Activated effector memory CD4-positive, alpha-beta T cell treated with anti-CD3 and anti-CD28 coated beads, Interleukin-2, amount 50 U/mL, for 16 hours (primary cell): ENCODE data around the gene MOB3A.
"Not testable (repeated sequence)": the region's sequence is repeated elsewhere in the genome, so short reads cannot be mapped to it uniquely, and the experiment has no call there.

Experiments used
- DNase-seq: peaks from one replicate; pipeline ENCODE4 v3.0.0-alpha.2; 2020

The MOB3A gene

DNA sequence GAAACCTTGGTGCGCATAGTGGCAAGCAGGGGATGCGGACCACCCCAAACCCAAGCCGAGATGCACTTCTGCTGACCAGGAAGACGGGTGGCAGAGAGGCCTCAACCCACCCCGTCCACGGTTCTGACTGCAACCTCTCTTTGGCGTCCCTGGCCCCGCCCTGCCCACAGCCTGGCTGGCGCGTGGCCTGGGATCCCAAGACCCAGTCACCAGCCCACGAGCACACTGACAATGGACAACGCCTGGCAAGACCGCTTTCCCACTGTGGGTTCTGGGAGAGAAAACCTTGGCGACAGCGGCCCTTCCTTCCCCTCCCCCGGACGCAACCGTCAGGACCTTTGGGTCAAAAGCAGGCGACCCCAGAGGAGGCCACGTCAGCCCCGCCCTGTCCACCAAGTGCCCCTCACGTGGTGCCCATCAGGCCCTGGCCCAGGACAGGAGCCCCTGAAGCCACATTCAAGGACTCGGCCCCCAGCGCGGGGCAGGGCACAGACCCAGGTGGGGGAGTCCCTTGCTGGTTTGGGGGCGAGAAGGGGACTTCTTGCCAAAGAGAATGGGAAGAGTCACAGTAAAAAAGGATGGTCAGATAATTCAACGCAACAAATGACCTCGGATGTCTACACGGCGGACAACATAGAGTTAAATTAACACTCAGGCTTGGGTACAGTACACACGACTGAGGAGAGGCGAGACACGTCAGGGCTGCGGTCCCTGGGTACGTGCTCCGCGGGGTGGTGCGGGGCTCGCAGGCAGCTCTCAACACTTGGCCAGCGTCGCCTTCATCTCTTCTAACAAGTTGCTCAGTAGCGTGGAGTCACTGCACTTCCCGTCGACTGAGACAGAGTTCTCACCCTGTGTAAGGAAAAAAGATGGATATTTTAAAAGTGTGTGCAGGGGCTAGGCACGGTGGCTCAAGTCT is 5.5 kb upstream of the MOB3A start:
- no peak for DNase-seq

GRCh38 chr19:2100719-2101061 is 4.6 kb upstream of the MOB3A start:
- DNase-seq, result no peak

DNA sequence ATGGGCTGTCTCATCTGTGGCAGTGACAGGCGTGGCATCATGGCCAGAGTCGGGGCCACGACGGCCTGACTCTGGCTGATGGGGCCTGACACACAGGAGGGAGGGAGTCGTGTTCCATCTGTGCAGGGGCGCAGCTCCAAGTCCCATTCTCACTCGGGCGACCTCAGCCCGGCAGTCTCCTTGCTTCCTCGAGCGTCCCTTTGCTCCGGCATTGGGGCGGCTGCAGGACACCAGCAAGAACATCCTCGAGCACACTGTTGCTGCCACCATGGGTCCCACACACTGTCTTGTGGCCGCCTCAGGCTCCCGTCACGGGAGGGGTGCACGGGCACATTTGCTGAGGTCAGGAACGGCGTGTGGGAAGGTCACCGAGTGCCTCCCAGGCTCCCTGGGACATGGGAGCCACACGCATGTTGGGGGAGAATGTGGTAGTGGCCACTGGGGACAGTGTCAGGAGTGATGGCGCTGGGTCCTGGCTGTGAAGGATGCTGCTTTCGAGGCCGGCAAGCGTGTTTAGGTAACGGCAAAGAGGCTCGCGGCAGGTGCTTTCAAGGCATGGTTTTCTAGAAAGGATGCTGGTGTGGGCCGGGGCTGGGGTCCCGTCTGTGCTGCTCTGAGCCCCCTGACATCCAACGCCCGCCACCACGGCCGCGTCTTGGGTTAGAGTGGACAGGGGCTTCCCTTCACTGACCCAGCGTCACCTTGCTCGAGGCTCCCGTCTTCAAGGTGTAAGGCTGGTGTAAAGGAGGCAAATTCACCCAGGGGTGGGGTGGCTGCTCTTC is 4.0 kb upstream of the MOB3A start:
- no peak for DNase-seq

DNA sequence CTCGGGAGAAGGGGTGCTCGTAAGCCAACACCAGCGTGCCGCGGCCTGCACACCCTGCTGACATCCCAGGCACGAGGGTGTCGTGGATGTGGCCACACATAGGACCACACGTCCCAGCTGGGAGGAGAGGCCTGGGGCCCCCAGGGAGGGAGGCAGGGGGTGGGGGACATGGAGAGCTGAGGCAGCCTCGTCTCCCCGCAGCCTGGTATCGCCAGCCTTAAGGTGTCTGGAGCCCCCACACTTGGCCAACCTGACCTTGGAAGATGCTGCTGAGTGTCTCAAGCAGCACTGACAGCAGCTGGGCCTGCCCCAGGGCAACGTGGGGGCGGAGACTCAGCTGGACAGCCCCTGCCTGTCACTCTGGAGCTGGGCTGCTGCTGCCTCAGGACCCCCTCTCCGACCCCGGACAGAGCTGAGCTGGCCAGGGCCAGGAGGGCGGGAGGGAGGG is 3.0 kb upstream of the MOB3A start:
- DNase-seq, result no peak

GRCh38 chr19:2097886-2098327 is 1.8 kb upstream of the MOB3A start:
- DNase-seq, result no peak

GRCh38 chr19:2097203-2097885 is 1.2 kb upstream of the MOB3A start:
- DNase-seq, result peak; percentile 84

DNA sequence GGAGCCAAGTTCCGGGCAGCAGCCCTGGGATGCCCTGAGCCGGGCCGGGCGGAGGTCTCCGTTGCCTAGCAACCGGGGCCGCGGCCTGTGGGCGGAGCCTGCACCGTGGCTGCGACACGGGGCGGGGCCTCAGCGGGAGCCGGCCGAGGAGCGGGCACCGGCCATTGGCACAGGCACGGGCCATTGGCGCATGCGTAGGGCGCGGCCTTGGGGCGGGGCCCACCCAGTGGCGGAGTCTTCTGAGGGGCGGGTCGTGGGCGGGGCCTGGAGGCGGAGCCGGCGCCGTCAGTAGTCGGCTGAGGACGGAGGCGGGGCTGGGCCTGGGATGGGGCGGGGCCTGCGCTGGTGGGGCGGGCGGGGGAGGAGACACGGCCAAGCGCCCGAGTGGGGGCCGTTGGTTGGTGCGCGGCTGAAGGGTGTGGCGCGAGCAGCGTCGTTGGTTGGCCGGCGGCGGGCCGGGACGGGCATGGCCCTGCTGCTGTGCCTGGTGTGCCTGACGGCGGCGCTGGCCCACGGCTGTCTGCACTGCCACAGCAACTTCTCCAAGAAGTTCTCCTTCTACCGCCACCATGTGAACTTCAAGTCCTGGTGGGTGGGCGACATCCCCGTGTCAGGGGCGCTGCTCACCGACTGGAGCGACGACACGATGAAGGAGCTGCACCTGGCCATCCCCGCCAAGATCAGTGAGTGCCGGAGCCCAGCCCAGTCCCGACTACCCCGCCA is 515 bp upstream of the MOB3A start, which contains the start of gene IZUMO4:
TSS of gene IZUMO4 (plus strand) at position 436 of the 723 bp plus-strand sequence. CDS start at position 467, 31 bp downstream.
- DNase-seq, result peak; percentile 100

DNA sequence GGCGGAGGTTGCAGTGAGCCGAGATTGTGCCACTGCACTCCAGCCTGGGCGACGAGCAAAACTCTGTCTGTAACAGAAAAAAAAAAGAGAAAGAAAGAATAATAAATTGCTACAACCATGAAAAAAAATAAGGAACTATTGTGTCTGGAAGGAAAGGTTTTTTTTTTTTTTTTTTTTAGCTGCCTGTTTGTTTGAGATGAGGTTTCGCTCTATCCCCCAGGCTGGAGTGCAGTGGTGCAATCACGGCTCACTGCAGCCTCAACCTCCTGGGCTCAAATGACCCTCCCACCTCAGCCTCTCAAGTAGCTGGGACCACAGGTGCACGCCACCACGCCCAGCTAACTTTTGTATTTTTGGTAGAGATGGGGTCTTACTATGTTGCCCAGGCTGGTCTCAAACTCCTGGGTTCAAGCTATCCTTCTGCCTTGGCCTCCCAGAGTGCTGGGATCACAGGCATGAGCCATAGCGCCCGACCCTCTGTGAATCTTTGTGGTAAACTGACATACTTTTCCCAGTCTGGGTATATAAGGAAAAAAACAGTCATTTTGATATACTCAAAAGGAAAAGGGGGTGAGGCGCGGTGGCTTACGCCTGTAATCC is 4.1 kb downstream of the MOB3A start:
- not testable (repeated sequence) for DNase-seq

DNA sequence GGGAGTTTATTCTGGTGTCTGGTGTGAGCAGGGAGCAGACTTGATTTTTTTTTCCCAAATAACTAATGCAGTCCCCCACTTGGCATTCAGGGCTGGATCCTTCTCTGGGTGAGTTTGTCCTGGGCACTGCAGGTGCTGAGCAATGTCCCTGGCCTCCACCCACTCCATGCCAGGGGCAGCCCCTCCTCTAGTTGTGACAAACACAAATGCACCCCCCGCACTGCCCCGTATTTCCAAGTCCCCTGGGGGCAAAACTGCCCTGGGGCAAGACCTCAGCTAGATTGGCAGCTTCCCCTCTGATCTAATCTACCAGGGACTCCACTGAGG is 6.4 kb downstream of the MOB3A start:
- no peak for DNase-seq

DNA sequence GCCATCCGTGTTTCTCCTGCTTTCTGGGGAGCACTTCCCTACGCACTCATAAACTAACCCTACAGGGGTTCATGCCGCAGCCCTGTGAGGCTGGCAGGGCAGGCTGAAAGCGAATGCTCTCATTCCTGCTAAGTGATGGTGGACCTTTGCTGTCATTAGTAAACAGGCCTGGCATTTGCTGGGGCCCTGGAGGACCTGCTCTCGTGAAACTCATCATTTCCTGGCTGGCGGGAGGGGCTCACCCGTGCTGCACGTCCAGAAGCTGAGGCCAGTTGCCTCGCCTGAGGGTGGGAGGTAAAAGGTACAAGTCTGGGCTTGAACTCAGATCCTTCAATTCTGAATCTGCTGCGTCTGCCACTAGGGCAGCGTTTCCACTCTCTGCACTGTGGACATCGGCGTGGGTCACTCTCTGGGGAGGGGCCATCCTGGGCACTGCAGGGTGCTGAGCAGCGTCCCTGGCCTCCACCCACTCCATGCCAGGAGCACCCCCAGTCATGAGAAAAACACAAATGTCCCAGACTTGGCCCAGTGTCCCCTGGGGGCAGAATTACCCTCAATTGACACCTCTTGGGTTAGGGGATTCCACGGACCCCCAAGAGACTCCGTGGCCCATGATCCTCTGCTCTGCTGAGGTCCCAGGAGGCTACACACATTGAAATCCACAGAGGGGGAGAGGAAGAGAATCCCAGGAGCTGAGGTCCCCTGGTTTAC is 7.0 kb downstream of the MOB3A start:
- no peak for DNase-seq

DNA sequence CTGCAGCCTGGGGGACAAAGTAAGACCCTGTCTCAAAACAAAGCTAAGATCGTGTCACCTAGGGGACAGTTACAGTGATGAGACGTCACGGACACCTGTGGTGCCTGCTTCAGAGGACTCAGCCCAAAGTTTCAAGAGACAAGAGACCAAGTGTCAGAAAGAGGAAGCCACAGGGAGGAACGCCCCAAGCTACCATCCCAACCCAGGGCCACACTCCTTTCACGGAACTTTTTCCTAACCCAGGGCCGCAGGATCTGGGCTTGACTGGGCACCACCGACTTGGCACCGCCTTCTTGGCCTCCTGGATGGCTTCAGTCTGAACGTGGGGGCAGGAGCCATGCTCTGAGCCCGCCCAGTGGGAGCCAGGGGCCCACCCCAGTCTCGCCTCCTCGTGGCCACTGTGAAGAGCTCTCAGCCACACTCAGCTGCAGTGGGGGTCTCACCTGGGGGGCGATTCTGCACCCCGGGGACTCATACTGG is 8.5 kb downstream of the MOB3A start:
- no peak for DNase-seq

- DNase-seq, result not testable (repeated sequence)
Observed at GRCh38 chr19:2086695-2087620, 9.2 kb downstream of the MOB3A start.

- peak; percentile 97 for DNase-seq
Observed at GRCh38 chr19:2084993-2085720, 11.0 kb downstream of the MOB3A start.

DNA sequence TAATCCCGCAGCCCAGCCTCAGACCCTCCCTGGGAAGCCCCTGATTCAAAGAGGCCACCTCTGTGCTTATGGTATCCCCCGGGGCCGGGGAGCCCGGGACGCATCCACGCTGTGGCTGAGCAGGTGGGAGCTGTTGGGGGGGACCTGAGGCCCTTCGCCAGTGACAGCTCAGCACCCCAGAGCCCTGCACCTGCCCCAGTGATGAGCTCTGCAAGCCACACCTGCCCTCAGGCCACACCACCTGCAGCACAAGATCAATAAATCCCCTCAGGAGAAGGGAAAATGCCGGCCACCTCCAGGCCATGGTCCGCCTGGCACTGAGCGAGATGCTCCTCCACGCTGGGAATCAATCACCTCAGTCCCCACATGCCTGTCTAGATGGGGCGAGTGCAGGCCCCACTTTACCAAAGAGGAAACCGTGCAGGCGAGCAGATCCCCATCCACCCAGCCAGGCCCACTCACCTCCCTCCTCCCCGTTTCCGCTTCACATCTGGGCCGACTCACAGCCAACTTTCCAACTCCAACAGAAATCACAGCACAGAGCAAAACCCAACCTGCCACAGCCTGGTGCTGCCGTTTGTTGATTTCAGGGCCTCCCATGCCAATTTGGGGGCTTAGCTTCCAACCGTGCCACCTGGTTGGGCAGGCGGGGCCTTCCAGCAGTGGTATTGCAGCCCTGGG is 12.8 kb downstream of the MOB3A start:
- DNase-seq, result peak; percentile 88

DNA sequence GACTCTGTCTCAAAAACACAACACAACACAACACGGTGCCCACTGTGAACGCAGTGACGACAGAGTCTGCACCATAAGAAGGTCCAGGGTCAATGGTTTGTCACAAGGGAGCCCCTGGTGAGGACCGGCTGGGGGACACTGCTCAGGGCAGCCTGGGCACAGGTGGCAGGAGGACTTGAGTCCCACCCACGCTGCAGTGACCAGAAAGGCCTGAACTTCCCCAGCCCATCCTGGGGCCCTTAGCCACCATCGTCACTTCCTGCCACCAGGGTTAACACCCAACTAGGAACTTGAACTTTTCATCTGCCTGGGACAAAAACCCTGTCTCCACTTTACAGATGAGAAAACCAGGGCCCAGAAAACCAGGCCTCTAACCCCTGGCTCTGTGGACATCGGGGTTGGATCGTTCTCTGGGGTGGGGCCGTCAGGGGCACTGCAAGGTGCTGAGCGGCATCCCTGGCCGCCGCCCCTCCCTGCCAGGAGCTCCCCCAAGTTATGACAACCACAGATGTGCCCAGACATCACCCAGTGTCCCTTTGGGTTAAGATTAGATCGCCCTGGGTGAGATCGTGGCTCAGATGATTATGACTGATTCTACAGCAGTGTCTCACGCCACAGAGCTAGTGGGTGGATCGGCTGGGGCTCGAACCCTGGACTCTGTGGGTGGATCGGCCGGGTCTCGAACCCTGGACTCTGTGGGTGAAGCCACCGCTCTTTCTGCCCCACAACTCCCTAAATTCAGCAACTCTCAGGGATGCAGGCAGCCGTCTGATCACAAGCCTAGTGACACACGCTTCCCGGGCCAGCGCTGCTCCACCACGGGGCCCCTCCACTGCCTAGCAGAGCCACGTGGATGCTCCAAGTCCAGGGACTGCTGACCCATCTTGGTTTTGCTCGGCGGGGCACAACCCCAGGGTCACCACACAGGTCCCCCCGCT is 14.0 kb downstream of the MOB3A start:
- peak; percentile 80 for DNase-seq

DNA sequence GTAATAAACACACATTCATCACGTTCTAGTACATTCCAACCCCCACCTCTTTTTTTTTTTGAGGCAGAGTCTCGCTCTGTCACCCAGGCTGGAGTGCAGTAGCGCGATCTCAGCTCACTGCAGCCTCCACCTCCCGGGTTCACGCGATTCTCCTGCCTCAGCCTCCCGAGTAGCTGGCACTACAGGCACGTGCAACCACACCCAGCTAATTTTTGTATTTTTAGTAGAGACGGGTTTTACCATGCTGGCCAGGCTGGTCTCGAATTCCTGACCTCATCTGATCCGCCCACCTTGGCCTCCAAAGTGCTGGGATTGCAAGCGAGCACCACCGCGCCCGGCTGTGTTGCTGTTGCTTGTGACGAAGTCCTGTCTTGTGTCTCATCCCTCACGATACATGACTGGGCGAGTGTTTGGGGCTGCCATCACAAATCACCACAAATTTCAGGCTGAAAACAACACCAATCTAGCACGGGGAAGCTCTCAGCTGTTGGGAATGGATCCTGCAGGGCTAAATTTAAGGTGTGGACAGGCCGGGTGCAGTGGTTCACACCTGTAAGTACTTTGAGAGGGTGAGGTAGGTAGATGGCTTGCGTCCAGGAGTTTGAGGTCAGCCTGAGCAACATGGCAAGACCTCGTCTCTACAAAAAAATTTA is 15.7 kb downstream of the MOB3A start:
- no peak for DNase-seq

DNA sequence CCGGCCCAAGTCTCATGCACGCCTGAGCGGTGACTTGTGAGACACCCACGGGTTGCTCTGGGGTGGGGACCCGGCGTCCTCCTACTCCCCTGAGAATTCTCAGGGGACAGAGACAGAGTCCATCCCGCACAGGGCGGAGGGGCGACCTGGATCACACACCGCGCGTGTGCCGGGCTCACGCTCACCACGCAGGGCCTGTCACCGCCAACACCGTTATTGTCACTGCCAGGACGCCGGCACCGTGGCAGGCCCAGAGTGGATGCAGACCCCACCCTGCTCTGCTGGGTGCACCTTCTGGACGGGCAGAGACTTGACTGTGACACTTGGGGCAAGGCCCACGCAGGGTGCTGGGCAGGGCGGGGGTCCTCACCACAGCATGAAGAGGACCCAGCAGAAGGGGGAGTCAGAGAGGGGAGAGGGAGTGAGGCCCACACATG is 16.2 kb downstream of the MOB3A start:
- no peak for DNase-seq
